UCSD-AML1 (cell line): ENCODE data around the gene TMEM176A.

ENCODE experiments used
- DNase-seq: peaks from one replicate; lab custom pipeline; 2025; ENCODE audit not compliant: unreplicated experiment; lab: John Stamatoyannopoulos, UW

The TMEM176A gene

DNA sequence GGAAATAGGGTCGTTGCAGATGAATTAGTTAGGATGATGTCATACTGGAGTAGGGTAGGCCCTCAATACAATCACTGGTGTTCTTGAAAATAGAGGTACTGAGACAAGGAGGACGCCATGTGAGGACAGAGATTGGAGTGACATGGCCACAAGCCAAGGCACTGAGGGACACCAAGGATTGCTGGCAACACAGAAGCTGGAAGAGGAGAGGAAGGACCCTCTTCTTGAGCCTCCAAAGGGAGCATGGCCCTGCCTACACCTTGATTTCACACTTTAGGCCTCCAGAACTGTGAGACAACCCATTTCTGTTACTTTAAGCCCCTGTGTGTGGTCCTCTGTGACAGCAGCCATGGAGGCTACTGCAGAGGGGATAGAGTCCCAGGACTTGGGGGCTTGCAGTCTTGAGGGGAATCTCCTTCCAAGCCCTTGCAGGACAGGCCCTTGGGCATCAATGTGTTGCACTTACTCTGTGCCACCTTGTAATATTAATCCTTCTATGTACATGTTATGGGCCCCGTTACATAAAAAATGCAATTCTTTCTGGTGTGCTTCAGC, 48.1 kb downstream of the TMEM176A start:
- no peak for DNase-seq

GRCh38 chr7:150849204-150849775, 48.7 kb downstream of the TMEM176A start:
- DNase-seq, result no peak

GRCh38 chr7:150850273-150850672, 49.7 kb downstream of the TMEM176A start:
- no peak for DNase-seq

GRCh38 chr7:150851492-150852370, 51.2 kb downstream of the TMEM176A start:
- DNase-seq, result no peak

GRCh38 chr7:150852371-150852905, 51.9 kb downstream of the TMEM176A start, which contains the start of gene AOC1:
TSS of gene AOC1 (plus strand) at chr7:150852517. CDS start at chr7:150856471, 3,954 bp downstream.
- no peak for DNase-seq

GRCh38 chr7:150854066-150855000, 53.8 kb downstream of the TMEM176A start:
- no peak for DNase-seq
